Hematopoietic multipotent progenitor cell treated with erythropoietin and hydrocortisone succinate and interleukin-3 and kit ligand, for 8 days (in vitro differentiated cells): ENCODE measurements around the gene SGK2.
"Not testable (repeated sequence)": the region's sequence is repeated elsewhere in the genome, so short reads cannot be mapped to it uniquely, and the experiment has no call there.

Experiments
- DNase-seq: peaks from one replicate; pipeline ENCODE4 v3.0.0-alpha.2; 2015

The SGK2 gene

DNA sequence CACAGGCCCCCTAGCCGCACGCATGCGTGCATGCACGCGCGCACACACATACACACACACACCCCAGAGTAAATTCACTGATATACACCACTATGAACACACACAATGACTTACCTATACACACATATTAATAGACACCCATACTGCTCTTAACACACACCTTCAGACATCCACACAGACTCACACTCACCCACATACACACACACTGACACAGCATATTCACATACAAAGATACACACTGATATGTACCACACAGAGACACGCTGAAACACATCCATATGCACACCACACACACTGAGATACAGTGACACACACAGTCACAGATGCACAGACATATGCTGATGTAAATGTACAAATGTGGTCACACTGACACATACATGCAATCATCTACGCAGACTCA lies 5.6 kb downstream of the SGK2 start:
- DNase-seq: no peak

GRCh38 chr20:43564993-43565757 lies 6.3 kb downstream of the SGK2 start:
- no peak for DNase-seq

DNA sequence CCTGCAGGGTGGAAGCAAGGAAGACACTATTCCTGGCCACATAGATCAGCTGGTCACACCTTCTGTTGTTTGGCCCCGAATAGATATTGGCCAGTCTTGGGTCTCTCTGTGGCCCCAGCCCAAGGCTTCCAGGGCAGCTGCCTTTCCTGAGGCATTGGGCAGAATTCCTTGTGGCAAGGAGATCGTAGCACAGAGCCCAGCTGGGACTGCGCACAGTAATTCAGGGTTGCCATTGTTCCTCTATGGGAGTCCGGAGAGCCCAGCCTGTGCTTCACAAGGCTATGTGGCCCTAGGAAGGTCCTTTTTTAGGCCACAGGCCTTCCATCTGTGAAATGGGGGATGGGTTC lies 6.9 kb downstream of the SGK2 start:
- DNase-seq: no peak

DNA sequence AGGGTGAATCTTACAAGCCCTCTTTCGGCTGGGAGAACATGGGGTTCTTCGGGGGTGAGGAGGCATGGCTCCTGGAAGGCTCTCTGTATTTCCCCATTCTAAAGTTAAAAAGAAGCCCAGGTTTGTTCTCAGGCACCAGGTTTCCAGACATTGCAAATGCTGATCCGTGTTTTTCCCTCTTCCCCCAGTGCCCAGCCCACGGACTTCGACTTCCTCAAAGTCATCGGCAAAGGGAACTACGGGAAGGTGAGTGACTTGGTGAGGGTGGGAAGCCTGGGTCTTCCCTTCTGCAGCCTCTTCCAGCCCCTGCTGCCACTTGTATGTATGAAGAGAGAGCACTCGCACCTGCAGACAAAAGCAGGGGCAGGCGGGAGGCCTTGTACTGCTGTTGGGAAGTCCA lies 8.7 kb downstream of the SGK2 start:
- DNase-seq: no peak

- DNase-seq: no peak
Observed at GRCh38 chr20:43568706-43569105, 9.9 kb downstream of the SGK2 start.

GRCh38 chr20:43569282-43569681 lies 10.5 kb downstream of the SGK2 start:
- DNase-seq: no peak

- no peak for DNase-seq
Observed at GRCh38 chr20:43570496-43570895, 11.7 kb downstream of the SGK2 start.

DNA sequence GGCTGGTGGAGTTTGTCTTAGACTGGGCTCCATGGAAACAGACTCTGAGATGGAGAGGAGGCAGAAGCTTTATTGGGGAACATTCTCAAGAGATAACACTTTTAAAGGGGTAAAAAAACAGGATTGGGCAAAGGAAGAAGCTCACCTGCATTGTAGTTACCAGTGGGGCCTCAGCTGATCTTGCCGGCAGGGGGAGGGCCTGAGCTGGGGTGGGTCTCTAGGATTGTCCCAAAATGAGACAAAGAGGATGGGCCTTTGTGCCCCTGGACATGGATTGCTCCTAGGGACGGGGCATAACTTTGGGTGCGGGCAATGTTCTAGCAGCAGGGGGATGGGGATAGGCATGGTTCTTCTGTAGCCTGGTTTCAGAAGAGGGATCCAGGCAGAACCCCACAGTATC lies 12.5 kb downstream of the SGK2 start:
- no peak for DNase-seq

DNA sequence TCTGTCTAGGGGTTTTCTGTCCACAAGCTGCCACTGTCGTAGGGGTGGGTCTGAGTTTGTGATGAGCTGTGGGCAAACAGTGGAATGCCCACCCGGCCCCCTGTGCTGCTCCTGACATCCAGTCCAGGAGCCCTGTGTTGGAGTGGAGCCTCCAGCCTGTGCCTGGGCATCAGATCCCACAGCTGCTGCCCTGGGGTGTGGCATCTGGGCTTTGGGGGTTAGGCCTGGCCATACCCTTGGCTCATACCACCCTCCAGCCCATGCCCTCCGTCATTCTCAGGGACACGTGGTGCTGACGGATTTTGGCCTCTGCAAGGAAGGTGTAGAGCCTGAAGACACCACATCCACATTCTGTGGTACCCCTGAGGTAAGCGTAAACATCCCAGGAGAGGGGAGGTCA lies 12.9 kb downstream of the SGK2 start:
- no peak for DNase-seq

DNA sequence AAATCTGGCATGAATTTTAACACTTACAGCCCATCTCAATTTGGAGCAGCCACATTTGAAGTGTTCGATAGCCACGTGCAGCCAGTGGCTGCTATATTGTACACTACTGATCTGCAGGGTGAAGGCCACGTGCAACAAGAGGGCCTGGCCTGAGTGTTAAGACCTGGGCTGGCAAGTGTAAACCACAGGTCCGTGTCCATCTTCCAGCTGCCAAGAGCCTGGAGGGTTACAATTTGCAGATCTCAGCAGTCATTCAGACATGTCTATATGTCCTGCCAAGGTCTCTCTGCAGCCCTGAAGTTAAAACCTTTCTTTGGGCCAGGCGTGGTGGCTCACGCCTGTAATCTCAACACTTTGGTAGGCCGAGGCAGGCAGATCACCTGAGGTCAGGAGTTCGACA lies 14.1 kb downstream of the SGK2 start:
- no peak for DNase-seq

DNA sequence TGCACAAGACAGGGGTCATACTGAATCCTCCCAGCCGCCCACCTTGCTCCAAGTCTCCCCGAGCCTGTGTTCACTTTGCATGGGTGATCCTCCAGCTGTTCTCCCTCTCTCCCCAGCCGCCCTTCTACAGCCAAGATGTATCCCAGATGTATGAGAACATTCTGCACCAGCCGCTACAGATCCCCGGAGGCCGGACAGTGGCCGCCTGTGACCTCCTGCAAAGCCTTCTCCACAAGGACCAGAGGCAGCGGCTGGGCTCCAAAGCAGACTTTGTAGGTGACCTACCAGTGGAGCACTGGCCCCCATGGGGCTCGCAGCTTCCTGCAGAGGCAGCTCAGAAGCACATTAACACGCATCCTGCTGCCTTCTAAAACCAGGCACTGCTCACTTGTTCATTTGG lies 17.3 kb downstream of the SGK2 start:
- DNase-seq: no peak

GRCh38 chr20:43579861-43580793 lies 21.3 kb downstream of the SGK2 start:
- peak; percentile 86 for DNase-seq

- DNase-seq: peak; percentile 37
Observed at GRCh38 chr20:43583133-43583864, 24.5 kb downstream of the SGK2 start.

DNA sequence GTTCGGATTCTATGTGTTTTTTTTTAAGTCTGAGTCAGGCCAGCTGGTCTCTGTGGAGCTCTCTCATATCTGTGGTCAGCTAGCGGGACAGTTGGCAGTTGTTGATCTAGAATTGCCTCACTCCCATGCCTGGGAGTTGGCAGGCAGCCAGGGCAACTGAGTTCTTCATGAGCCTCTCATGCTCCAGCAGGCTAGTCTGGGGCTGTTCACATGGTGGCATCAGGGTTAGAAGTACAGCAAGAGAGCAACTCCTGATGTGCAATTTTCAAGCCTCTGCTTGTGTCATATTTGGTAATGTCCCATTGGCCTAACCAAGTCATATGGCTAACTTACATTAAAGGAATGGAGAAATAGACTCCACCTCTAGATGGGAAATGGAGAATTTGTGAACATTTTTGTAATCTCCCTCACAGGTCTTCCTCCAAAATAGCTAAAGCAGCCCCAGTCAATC lies 25.2 kb downstream of the SGK2 start:
- DNase-seq: peak; percentile 99

DNA sequence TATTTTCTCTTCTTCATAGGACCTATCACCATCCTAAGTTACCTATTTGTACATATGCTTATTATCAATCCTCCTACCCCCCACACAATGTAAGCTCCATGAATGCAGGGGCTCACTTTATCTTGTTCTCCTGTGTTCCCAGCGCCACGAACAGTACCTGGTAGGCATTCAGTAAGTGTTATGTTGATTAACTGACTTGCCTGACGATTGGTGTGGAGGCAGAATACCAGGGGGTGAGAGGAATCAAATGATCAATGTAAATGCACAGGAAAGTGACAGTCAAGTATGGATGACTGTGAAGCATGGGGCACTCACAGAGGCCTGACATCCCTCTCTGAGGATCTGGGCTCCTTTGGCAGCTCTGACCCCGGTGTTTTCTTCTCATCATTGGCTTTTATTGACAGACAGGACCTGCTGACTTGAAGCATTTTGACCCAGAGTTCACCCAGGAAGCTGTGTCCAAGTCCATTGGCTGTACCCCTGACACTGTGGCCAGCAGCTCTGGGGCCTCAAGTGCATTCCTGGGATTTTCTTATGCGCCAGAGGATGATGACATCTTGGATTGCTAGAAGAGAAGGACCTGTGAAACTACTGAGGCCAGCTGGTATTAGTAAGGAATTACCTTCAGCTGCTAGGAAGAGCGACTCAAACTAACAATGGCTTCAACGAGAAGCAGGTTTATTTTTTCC lies 25.8 kb downstream of the SGK2 start:
- DNase-seq: no peak

- DNase-seq: no peak
Observed at GRCh38 chr20:43586641-43587040, 27.8 kb downstream of the SGK2 start.

DNA sequence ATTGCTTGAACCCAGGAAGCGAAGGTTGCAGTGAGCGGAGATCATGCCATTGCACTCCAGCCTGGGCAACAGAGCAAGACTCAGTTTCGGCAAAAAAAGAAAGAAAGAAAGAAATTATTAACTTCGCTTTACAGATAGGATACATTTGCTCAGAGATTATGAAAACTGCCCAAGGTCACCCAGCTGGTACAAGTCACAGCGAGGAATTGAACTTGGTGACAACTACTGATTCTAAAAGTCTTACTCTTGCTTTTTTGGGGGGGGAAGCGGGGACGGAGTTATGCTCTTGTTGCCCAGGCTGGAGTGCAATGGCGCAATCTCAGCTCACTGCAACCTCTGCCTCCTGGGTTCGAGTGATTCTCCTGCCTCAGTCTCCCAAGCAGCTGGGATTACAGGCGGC lies 29.7 kb downstream of the SGK2 start:
- DNase-seq: not testable (repeated sequence)

GRCh38 chr20:43590036-43590391 lies 31.2 kb downstream of the SGK2 start:
- no peak for DNase-seq

- peak; percentile 94 for DNase-seq
Observed at GRCh38 chr20:43590392-43591303, 31.8 kb downstream of the SGK2 start, which contains the start of gene IFT52. IFT52 (plus strand) TSS chr20:43590937; CDS start chr20:43594699, 3,762 bp downstream.

- DNase-seq: not testable (repeated sequence)
Observed at GRCh38 chr20:43601960-43602359, 43.1 kb downstream of the SGK2 start.

GRCh38 chr20:43603124-43603523 lies 44.3 kb downstream of the SGK2 start:
- no peak for DNase-seq

GRCh38 chr20:43605715-43606114 lies 46.9 kb downstream of the SGK2 start:
- no peak for DNase-seq
